HEK293 (cell line): Measurements from ENCODE around the gene ADSL.

Source experiments
- CTCF ChIA-PET: fragments of 350-600 bp; formaldehyde crosslinking; extraction: SDS; loops from one replicate; lab custom pipeline; 2021; ENCODE audit warnings: antibody characterized with exemption; lab: Yijun Ruan, JAX
- POLR2A ChIA-PET: fragments of 300-600 bp; formaldehyde crosslinking; extraction: SDS; loops from one replicate; lab custom pipeline; 2020; ENCODE audit warnings: antibody characterized with exemption, inconsistent platforms; lab: Yijun Ruan, JAX
- H3K27ac ChIP-seq: fragments of 200-500 bp; sonication (Bioruptor generic); 2 replicates; pipeline ENCODE4 v1.5.1; 2014; ENCODE audit warnings: low read depth, low read length, control low read depth, inconsistent platforms; ENCODE audit errors: extremely low read depth
- H3K36me3 ChIP-seq, 2 experiments: fragments of 200-500 bp in 1 of 2; sonication (Bioruptor generic) in 1 of 2; 1 replicate in 1 of 2; 2 replicates in 1 of 2; pipeline ENCODE4 v1.5.1; 2014 to 2017; ENCODE audit warnings: inconsistent platforms in 2 of 2, low read length in 2 of 2; ENCODE audit not compliant: control insufficient read depth in 2 of 2, insufficient read depth in 1 of 2
- H3K4me1 ChIP-seq: fragments of 200-500 bp; sonication (Bioruptor generic); 2 replicates; pipeline ENCODE4 v1.5.1; 2014; ENCODE audit warnings: mild to moderate bottlenecking, low read length, inconsistent platforms; ENCODE audit not compliant: control insufficient read depth, insufficient read depth
- H3K4me3 ChIP-seq: 2 replicates; pipeline ENCODE4 v1.5.1; 2011; ENCODE audit warnings: low read depth, mild to moderate bottlenecking, control low read depth, low read length, moderate library complexity
- H3K9me3 ChIP-seq: fragments of 200-500 bp; sonication (Bioruptor generic); 2 replicates; pipeline ENCODE4 v1.5.1; 2014; ENCODE audit warnings: low read depth, low read length, inconsistent platforms; ENCODE audit not compliant: control insufficient read depth, insufficient read depth
- BCL6B ChIP-seq: fragments of 450-650 bp; formaldehyde crosslinking; IDR thresholded peaks from 2 replicates; pipeline ENCODE4 v1.5.1; 2017; ENCODE audit warnings: missing biosample characterization, missing genetic modification characterization
- CTCF ChIP-seq: fragments of 450-650 bp; formaldehyde crosslinking; IDR thresholded peaks from 2 replicates; pipeline ENCODE4 v1.5.1; 2016; ENCODE audit warnings: missing biosample characterization, missing genetic modification characterization
- HOXA7 ChIP-seq: sonication (generic); formaldehyde crosslinking; IDR thresholded peaks from 2 replicates; pipeline ENCODE4 v1.8.1; 2022; ENCODE audit warnings: missing genetic modification reagents, borderline replicate concordance
- KLF10 ChIP-seq: fragments of 450-650 bp; IDR thresholded peaks from 2 replicates; pipeline ENCODE4 v1.5.1; 2018; ENCODE audit warnings: missing biosample characterization, mild to moderate bottlenecking, missing genetic modification characterization
- KLF7 ChIP-seq: fragments of 450-650 bp; formaldehyde crosslinking; IDR thresholded peaks from 2 replicates; pipeline ENCODE4 v1.5.1; 2016; ENCODE audit warnings: missing biosample characterization, missing genetic modification characterization, borderline replicate concordance
- OVOL3 ChIP-seq: fragments of 450-650 bp; formaldehyde crosslinking; IDR thresholded peaks from 2 replicates; pipeline ENCODE4 v1.5.1; 2016; ENCODE audit warnings: missing biosample characterization, missing genetic modification characterization
- SCRT2 ChIP-seq: fragments of 450-650 bp; formaldehyde crosslinking; IDR thresholded peaks from 2 replicates; pipeline ENCODE4 v1.5.1; 2016; ENCODE audit warnings: missing biosample characterization, missing genetic modification characterization
- SETDB1 ChIP-seq: IDR thresholded peaks from one replicate; pipeline ENCODE4 v1.6.1; 2017; ENCODE audit warnings: mild to moderate bottlenecking, low read length, moderate library complexity, mixed read lengths; ENCODE audit not compliant: insufficient read length
- SP2 ChIP-seq: fragments of 450-650 bp; formaldehyde crosslinking; IDR thresholded peaks from 2 replicates; pipeline ENCODE4 v1.5.1; 2016; ENCODE audit warnings: missing biosample characterization, missing genetic modification characterization
- SP7 ChIP-seq: fragments of 450-650 bp; formaldehyde crosslinking; IDR thresholded peaks from 2 replicates; pipeline ENCODE4 v1.5.1; 2016; ENCODE audit warnings: missing biosample characterization, missing genetic modification characterization
- TSHZ1 ChIP-seq: fragments of 450-650 bp; formaldehyde crosslinking; IDR thresholded peaks from 2 replicates; pipeline ENCODE4 v1.5.1; 2016; ENCODE audit warnings: missing biosample characterization, missing genetic modification characterization, borderline replicate concordance
- ZBTB10 ChIP-seq: fragments of 450-650 bp; formaldehyde crosslinking; IDR thresholded peaks from 2 replicates; pipeline ENCODE4 v1.5.1; 2016; ENCODE audit warnings: missing biosample characterization, missing genetic modification characterization
- ZBTB6 ChIP-seq: fragments of 450-650 bp; formaldehyde crosslinking; IDR thresholded peaks from 2 replicates; pipeline ENCODE4 v1.5.1; 2017; ENCODE audit warnings: missing biosample characterization, missing genetic modification characterization
- ZNF155 ChIP-seq: fragments of 450-650 bp; formaldehyde crosslinking; IDR thresholded peaks from 2 replicates; pipeline ENCODE4 v1.5.1; 2016; ENCODE audit warnings: missing biosample characterization, missing genetic modification characterization
- ZNF239 ChIP-seq: fragments of 450-650 bp; formaldehyde crosslinking; IDR thresholded peaks from 2 replicates; pipeline ENCODE4 v1.5.1; 2016; ENCODE audit warnings: missing biosample characterization, missing genetic modification characterization
- ZNF324 ChIP-seq: fragments of 450-650 bp; formaldehyde crosslinking; IDR thresholded peaks from 2 replicates; pipeline ENCODE4 v1.5.1; 2016; ENCODE audit warnings: missing biosample characterization, missing genetic modification characterization
- ZNF391 ChIP-seq: fragments of 450-650 bp; formaldehyde crosslinking; IDR thresholded peaks from 2 replicates; pipeline ENCODE4 v1.5.1; 2016; ENCODE audit warnings: low read depth, missing biosample characterization, missing genetic modification characterization, borderline replicate concordance
- ZNF394 ChIP-seq: fragments of 450-650 bp; formaldehyde crosslinking; IDR thresholded peaks from 2 replicates; pipeline ENCODE4 v1.5.1; 2016; ENCODE audit warnings: missing biosample characterization, missing genetic modification characterization, mild to moderate bottlenecking, moderate library complexity, borderline replicate concordance
- ZNF510 ChIP-seq: fragments of 450-650 bp; formaldehyde crosslinking; IDR thresholded peaks from 2 replicates; pipeline ENCODE4 v1.5.1; 2018; ENCODE audit warnings: mild to moderate bottlenecking, missing genetic modification characterization, missing biosample characterization; ENCODE audit not compliant: insufficient replicate concordance
- ZNF580 ChIP-seq: fragments of 450-650 bp; formaldehyde crosslinking; IDR thresholded peaks from 2 replicates; pipeline ENCODE4 v1.5.1; 2016; ENCODE audit warnings: missing biosample characterization, missing genetic modification characterization
- ZNF596 ChIP-seq: fragments of 450-650 bp; IDR thresholded peaks from 2 replicates; pipeline ENCODE4 v1.5.0; 2018; ENCODE audit warnings: missing biosample characterization, mild to moderate bottlenecking, missing genetic modification characterization, moderate library complexity
- ZNF621 ChIP-seq: fragments of 450-650 bp; formaldehyde crosslinking; IDR thresholded peaks from 2 replicates; pipeline ENCODE4 v1.5.1; 2017; ENCODE audit warnings: missing biosample characterization, missing genetic modification characterization
- ZNF623 ChIP-seq: fragments of 450-650 bp; formaldehyde crosslinking; IDR thresholded peaks from 2 replicates; pipeline ENCODE4 v1.5.1; 2016; ENCODE audit warnings: missing biosample characterization, missing genetic modification characterization
- ZNF777 ChIP-seq: fragments of 450-650 bp; formaldehyde crosslinking; IDR thresholded peaks from 2 replicates; pipeline ENCODE4 v1.5.1; 2017; ENCODE audit warnings: missing biosample characterization, missing genetic modification characterization, borderline replicate concordance
- ZXDB ChIP-seq: fragments of 450-650 bp; formaldehyde crosslinking; IDR thresholded peaks from 2 replicates; pipeline ENCODE4 v1.5.1; 2016; ENCODE audit warnings: missing biosample characterization, missing genetic modification characterization

The ADSL gene

GRCh38 chr22:40401532-40401931 lies 55.2 kb downstream of the ADSL start:
- Histone ChIP-seq H3K27ac (no peak overlapping the region), H3K36me3 (peaks cover 33 to 70% of the 10 kb centered on the region in 2 experiments), H3K9me3 (no peaks in the 10 kb centered on the region), H3K4me3 (no peak overlapping the region), H3K4me1 (peaks cover 5% of the 10 kb centered on the region)
- POLR2A ChIA-PET, result no interaction called here
- TF ChIP-seq SP2 (tag by site-specific recombination) (no peak), ZBTB10 (tag by site-specific recombination) (no peak), CTCF (tag by site-specific recombination) (no peak), ZXDB (tag by site-specific recombination) (no peak), ZNF239 (tag by site-specific recombination) (no peak), KLF10 (tag by site-specific recombination) (no peak), SETDB1 (no peak), KLF7 (tag by site-specific recombination) (no peak), ZNF394 (no peak), ZNF155 (tag by site-specific recombination) (no peak), ZNF596 (tag by site-specific recombination) (no peak), ZNF777 (tag by site-specific recombination) (no peak), ZNF510 (tag by site-specific recombination) (no peak)
- TF ChIP-seq, all 188 proteins: peak for 0
- CTCF ChIA-PET, result interaction anchor here (0.6 to 1.2 kb wide), 2 partner anchors 14 to 872 kb away, joined by 3 to 5 read pairs; no protein-coding TSS in a partner anchor

GRCh38 chr22:40401981-40402406 lies 55.7 kb downstream of the ADSL start:
- POLR2A ChIA-PET, result no interaction called here
- no peak overlapping the region for H3K4me3 ChIP-seq
- peaks cover 33 to 74% of the 10 kb centered on the region in 2 experiments for H3K36me3 ChIP-seq
- CTCF ChIA-PET, result no interaction called here
- H3K9me3 ChIP-seq, result no peaks in the 10 kb centered on the region
- H3K4me1 ChIP-seq, result 0 out of 2 replicates have a peak, but pooled peaks cover under 1% of the 10 kb centered on the region
- no peak overlapping the region for H3K27ac ChIP-seq
- no peak for TF ChIP-seq ZNF621 (tag by site-specific recombination)
- no peak for TF ChIP-seq ZNF510 (tag by site-specific recombination)
- TF ChIP-seq SETDB1, result no peak
- no peak for TF ChIP-seq ZNF324 (tag by site-specific recombination)
- TF ChIP-seq ZNF391 (tag by site-specific recombination), result no peak
- TF ChIP-seq ZBTB6 (tag by site-specific recombination), result no peak
- TF ChIP-seq SCRT2 (tag by site-specific recombination), result no peak
- TF ChIP-seq HOXA7 (CRISPR knock-in tag), result no peak
- no peak for TF ChIP-seq OVOL3 (tag by site-specific recombination)
- no peak for TF ChIP-seq SP7
- TF ChIP-seq BCL6B (tag by site-specific recombination), result no peak
- no peak for TF ChIP-seq ZNF155 (tag by site-specific recombination)
- TF ChIP-seq TSHZ1 (tag by site-specific recombination), result no peak
- no peak for TF ChIP-seq ZNF623
- TF ChIP-seq ZNF580 (tag by site-specific recombination), result no peak
